Uterus (tissue), 4 donors: ENCODE results near the gene LDLRAD4. TPM values are rescaled to one million over a fixed set of nuclear protein-coding genes. Genes with fewer than 3 reads are reported as not detected.
A peak's percentile ranks its signal among the peaks of the same experiment; 100 is the strongest.

Experiments
- DNase-seq, 2 donors: peaks; one replicate each; pipeline ENCODE4 v3.0.0-alpha.2; 2019 to 2020
- H3K27ac ChIP-seq, 2 donors: fragments of 200-600 bp; sonication (generic); 1 replicate in 1 of 2; 2 replicates in 1 of 2; pipeline ENCODE4 v1.5.1; 2016 to 2018
- H3K27me3 ChIP-seq, 2 donors: fragments of 200-600 bp; sonication (generic); one replicate each; pipeline ENCODE4 v1.5.1; 2018 to 2019; ENCODE audit warnings: control low read depth in 1 of 2
- H3K36me3 ChIP-seq, 2 donors: fragments of 200-600 bp; sonication (generic); one replicate each; pipeline ENCODE4 v1.5.1; 2019; ENCODE audit warnings: control low read depth in 1 of 2
- H3K4me1 ChIP-seq, 2 donors: fragments of 200-600 bp; sonication (generic); one replicate each; pipeline ENCODE4 v1.5.1; 2018 to 2019; ENCODE audit warnings: control low read depth in 1 of 2
- H3K4me3 ChIP-seq, 2 donors: fragments of 200-600 bp; sonication (generic); 1 replicate in 1 of 2; 2 replicates in 1 of 2; pipeline ENCODE4 v1.5.1; 2018 to 2019; ENCODE audit warnings: mild to moderate bottlenecking in 1 of 2
- H3K9me3 ChIP-seq, 2 donors: fragments of 200-600 bp; sonication (generic); one replicate each; pipeline ENCODE4 v1.5.1; 2019; ENCODE audit warnings: control low read depth in 1 of 2
- CTCF ChIP-seq, 4 experiments: fragments of 200-600 bp in 2 of 4; fragments of 450-650 bp in 2 of 4; sonication (generic) in 2 of 4; IDR thresholded peaks; one replicate each; pipeline ENCODE4 v1.5.1; 2016 to 2019; ENCODE audit warnings: antibody characterized with exemption in 4 of 4, mild to moderate bottlenecking in 2 of 4, moderate library complexity in 1 of 4
- POLR2A ChIP-seq, 2 donors: fragments of 450-650 bp; IDR thresholded peaks; one replicate each; pipeline ENCODE4 v1.6.1; 2016; ENCODE audit warnings: antibody characterized with exemption in 2 of 2, mild to moderate bottlenecking in 1 of 2, moderate library complexity in 1 of 2
- intact Hi-C: fragments of 100-400 bp; cut with DNase I; formaldehyde crosslinking; loops from one replicate; pipeline ENCODE4 v1.15.1; 2023; ENCODE audit warnings: low total_unique reads
- total RNA-seq, 4 donors: library from RNA; depleted of rRNA in 3 of 4; stranded (reverse); fragments of >200 nt in 3 of 4; gene quantifications; one replicate each; pipeline versions ENCODE4 v1.1.0 to v1.2.4, GENCODE V29; 2014 to 2023
- donor health status: DM: yes; HTN: yes; CAD: no.

The LDLRAD4 gene
- total RNA-seq, 4 donors from 2014 or later = 23.8 to 82.2 (median 39.3) TPM

GRCh38 chr18:13493725-13494124 lies 275.2 kb downstream of the LDLRAD4 start:
- H3K4me3 ChIP-seq = no peak overlapping the region
- no peaks in the 10 kb centered on the region for H3K27me3 ChIP-seq

GRCh38 chr18:13494871-13495445 lies 276.4 kb downstream of the LDLRAD4 start:
- no peak overlapping the region for H3K4me3 ChIP-seq
- no peak overlapping the region for H3K27ac ChIP-seq
- H3K4me1 ChIP-seq = no peaks in the 10 kb centered on the region
- H3K36me3 ChIP-seq = no peaks in the 10 kb centered on the region
- no peaks in the 10 kb centered on the region for H3K27me3 ChIP-seq
- H3K9me3 ChIP-seq = no peaks in the 10 kb centered on the region
- no peak for DNase-seq
- no peak for TF ChIP-seq CTCF (IDR thresholded peaks at IDR 0.05)
- no peak for TF ChIP-seq POLR2A (IDR thresholded peaks at IDR 0.05)
- intact Hi-C loops = no loop called here

More at GRCh38 chr18:13493725-13494124, 275.2 kb downstream of the LDLRAD4 start:
- intact Hi-C loops = no loop called here
- Histone ChIP-seq H3K9me3 (no peaks in the 10 kb centered on the region), H3K27ac (no peak overlapping the region), H3K36me3 (no peaks in the 10 kb centered on the region), H3K4me1 (no peaks in the 10 kb centered on the region)
- DNase-seq = no peak
- TF ChIP-seq CTCF (IDR thresholded peaks at IDR 0.05) (no peak), POLR2A (IDR thresholded peaks at IDR 0.05) (no peak)

- TF ChIP-seq POLR2A (IDR thresholded peaks at IDR 0.05) (no peak), CTCF (IDR thresholded peaks at IDR 0.05) (no peak)
- Histone ChIP-seq H3K4me1 (peaks cover 0 to 4% of the 10 kb centered on the region in 2 donors), H3K4me3 (no peak overlapping the region), H3K27ac (no peak overlapping the region), H3K27me3 (no peaks in the 10 kb centered on the region), H3K36me3 (no peaks in the 10 kb centered on the region), H3K9me3 (no peaks in the 10 kb centered on the region)
- intact Hi-C loops = no loop called here
- no peak for DNase-seq
These were observed 277.4 kb downstream of the LDLRAD4 start for GRCh38 chr18:13495961-13496360.

DNA sequence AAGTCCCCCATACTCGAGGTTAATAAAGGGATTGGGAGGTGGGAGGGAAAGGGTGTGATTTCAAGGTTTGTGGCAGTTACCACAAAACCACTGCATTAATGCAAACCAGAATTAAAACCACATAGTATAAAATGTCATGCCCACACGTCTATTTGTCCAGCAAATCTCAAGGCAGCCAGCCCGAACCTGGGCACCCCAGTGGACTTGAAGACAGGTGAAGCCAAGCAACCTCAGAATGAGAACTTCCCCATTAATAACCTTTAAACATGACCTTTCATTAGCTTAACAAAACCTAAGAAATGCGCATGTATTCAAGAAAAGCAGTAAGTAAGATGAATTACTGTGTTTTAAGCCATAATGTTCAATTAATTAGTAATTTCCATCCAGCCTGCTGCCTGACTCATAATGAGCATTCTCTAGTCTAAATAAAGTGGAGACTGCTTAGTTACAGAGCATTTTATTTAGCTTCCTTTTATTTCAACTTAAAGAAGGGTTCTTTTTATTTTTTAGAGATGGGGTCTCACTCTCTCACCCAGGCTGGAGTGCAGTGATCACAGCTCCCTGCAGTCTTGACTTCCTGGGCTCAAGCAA lies 278.2 kb downstream of the LDLRAD4 start:
- intact Hi-C loops = no loop called here
- no peak overlapping the region for H3K4me3 ChIP-seq
- H3K27ac ChIP-seq = no peak overlapping the region
- peaks cover 0 to 4% of the 10 kb centered on the region in 2 donors for H3K4me1 ChIP-seq
- no peaks in the 10 kb centered on the region for H3K36me3 ChIP-seq
- no peaks in the 10 kb centered on the region for H3K27me3 ChIP-seq
- no peaks in the 10 kb centered on the region for H3K9me3 ChIP-seq
- TF ChIP-seq POLR2A (IDR thresholded peaks at IDR 0.05) = no peak
- no peak for TF ChIP-seq CTCF (IDR thresholded peaks at IDR 0.05)
- DNase-seq = no peak

DNA sequence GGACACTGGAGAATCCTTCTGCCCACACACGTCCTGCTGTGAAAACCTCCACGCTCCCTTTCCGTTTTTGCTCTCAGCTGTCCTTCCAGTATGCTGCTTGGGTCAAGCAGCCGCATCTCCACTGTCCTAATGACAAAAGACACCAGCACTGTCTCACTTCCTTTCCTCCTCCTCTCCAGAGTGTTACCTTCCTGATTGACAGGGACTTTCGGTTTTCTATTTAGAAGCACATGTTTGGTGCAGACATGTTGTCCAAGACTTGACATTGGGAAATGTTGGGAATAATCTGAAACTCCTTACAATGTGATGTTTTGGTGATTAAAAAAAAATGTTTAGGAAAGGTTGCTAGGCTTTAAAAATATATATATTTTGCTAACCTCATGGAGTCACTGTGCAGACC lies 281.2 kb downstream of the LDLRAD4 start:
- intact Hi-C loops = no loop called here
- no peak for DNase-seq
- H3K4me1 ChIP-seq = peaks cover 0 to 4% of the 10 kb centered on the region in 2 donors
- peak overlapping the region; percentile 39 to 65 for H3K27ac ChIP-seq
- TF ChIP-seq POLR2A (IDR thresholded peaks at IDR 0.05) = no peak
- TF ChIP-seq CTCF (IDR thresholded peaks at IDR 0.05) = no peak
- no peaks in the 10 kb centered on the region for H3K27me3 ChIP-seq
- H3K4me3 ChIP-seq = no peak overlapping the region
- H3K36me3 ChIP-seq = no peaks in the 10 kb centered on the region
- H3K9me3 ChIP-seq = no peaks in the 10 kb centered on the region
